ENCODE data around the gene PTPRN2.
"Not testable (repeated sequence)": the region's sequence is repeated elsewhere in the genome, so short reads cannot be mapped to it uniquely, and the experiment has no call there.

- TF ChIP-seq CTCF (IDR thresholded peaks at IDR 0.05; ENCODE audit: extremely low read depth in 1 of 2, insufficient read depth in 1 of 2, low read depth in 1 of 2, low read length in 2 of 2); EZH2 (IDR thresholded peaks at IDR 0.05; ENCODE audit: borderline replicate concordance, low read depth, low read length, severe bottlenecking); POLR2A (IDR thresholded peaks at IDR 0.05; ENCODE audit: low read depth, low read length); MYC (IDR thresholded peaks at IDR 0.05; ENCODE audit: low read depth, low read length); GATA2 (IDR thresholded peaks at IDR 0.05; ENCODE audit: insufficient read depth, insufficient read length, low read depth, low read length): not testable (repeated sequence)
Measured at GRCh38 chr7:158418395-158418794, 169.2 kb downstream of the PTPRN2 start.

Data from endothelial cell of umbilical vein (primary cell).